Transverse colon (tissue), 3 donors: ENCODE results near the gene WFS1.

Experiments used
- EP300 ChIP-seq: sonication (generic); formaldehyde crosslinking; IDR thresholded peaks from one replicate; pipeline ENCODE4 v1.6.1; 2017; ENCODE audit warnings: antibody characterized with exemption, low read depth
- POLR2A ChIP-seq: fragments of 450-650 bp; IDR thresholded peaks from one replicate; pipeline ENCODE4 v1.6.1; 2016; ENCODE audit warnings: antibody characterized with exemption, mild to moderate bottlenecking, moderate library complexity
- TF ChIP-seq, protein P1 (sequence below), 5 experiments: fragments of 200-600 bp in 3 of 5; fragments of 450-650 bp in 2 of 5; sonication (generic) in 3 of 5; IDR thresholded peaks; 1 replicate in 2 of 5; 2 replicates in 3 of 5; pipeline ENCODE4 v1.5.1; 2016 to 2017; ENCODE audit warnings: antibody characterized with exemption in 5 of 5, inconsistent platforms in 3 of 5, mild to moderate bottlenecking in 2 of 5, moderate library complexity in 1 of 5

DNA sequence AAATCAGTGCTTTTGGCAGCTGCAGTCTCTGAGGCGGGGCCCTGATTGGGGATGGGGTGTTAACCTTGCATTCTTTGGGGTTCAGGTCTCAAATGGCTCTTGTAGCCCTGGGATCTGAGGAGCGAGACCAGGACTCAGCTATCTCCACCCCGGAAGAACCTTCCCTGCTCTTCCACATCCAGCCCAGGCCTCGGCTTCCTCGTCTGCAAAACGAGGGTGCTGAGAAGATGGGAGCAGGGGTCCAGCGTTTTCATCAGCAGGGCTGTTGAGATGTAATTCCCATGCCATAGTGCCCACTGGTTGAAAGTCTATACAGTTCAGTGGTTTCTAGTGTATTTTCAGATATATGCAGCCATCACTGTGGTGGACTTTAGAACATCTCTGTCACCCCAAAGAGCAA lies 34.6 kb upstream of the WFS1 start:
- TF ChIP-seq, protein P1, sequence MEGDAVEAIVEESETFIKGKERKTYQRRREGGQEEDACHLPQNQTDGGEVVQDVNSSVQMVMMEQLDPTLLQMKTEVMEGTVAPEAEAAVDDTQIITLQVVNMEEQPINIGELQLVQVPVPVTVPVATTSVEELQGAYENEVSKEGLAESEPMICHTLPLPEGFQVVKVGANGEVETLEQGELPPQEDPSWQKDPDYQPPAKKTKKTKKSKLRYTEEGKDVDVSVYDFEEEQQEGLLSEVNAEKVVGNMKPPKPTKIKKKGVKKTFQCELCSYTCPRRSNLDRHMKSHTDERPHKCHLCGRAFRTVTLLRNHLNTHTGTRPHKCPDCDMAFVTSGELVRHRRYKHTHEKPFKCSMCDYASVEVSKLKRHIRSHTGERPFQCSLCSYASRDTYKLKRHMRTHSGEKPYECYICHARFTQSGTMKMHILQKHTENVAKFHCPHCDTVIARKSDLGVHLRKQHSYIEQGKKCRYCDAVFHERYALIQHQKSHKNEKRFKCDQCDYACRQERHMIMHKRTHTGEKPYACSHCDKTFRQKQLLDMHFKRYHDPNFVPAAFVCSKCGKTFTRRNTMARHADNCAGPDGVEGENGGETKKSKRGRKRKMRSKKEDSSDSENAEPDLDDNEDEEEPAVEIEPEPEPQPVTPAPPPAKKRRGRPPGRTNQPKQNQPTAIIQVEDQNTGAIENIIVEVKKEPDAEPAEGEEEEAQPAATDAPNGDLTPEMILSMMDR (IDR thresholded peaks at IDR 0.05) = no peak
- TF ChIP-seq POLR2A (no peak), EP300 (no peak)
